ENCODE data around the gene ZNF324.

ZNF324 gene

GRCh38 chr19:58516964-58517833, 50.3 kb downstream of the ZNF324 start:
- CTCF ChIA-PET = interaction anchor here (0.7 to 5.9 kb wide), 9 partner anchors 9 to 66 kb away, joined by 3 to 60 read pairs (median 30); partner anchors contain the start of genes CHMP2A and UBE2M
- no peak for TF ChIP-seq CTCF (IDR thresholded peaks at IDR 0.05; ENCODE audit: control extremely low read depth, extremely low read depth, low read depth, missing control alignments)
- POLR2A ChIA-PET = no interaction called here
- DNase-seq (ENCODE audit: extremely low spot score) = no peak

- CTCF ChIA-PET = interaction anchor here (0.7 to 5.9 kb wide), 28 partner anchors 7 to 363 kb away, joined by 3 to 60 read pairs (median 8); partner anchors contain the start of genes CHMP2A, SLC27A5, TRIM28 and UBE2M
- POLR2A ChIA-PET = interaction anchor here (0.5 to 2.1 kb wide), 5 partner anchors 25 to 192 kb away, joined by 3 to 8 read pairs (median 4); partner anchors contain the start of genes CHMP2A, TRIM28 and ZSCAN22
- no peak for TF ChIP-seq CTCF (IDR thresholded peaks at IDR 0.05; ENCODE audit: control extremely low read depth, extremely low read depth, low read depth, missing control alignments)
- no peak for DNase-seq (ENCODE audit: extremely low spot score)
Measured at GRCh38 chr19:58518256-58519086, 51.6 kb downstream of the ZNF324 start.

- peak; percentile 56 for TF ChIP-seq CTCF (IDR thresholded peaks at IDR 0.05; ENCODE audit: control extremely low read depth, extremely low read depth, low read depth, missing control alignments)
- DNase-seq (ENCODE audit: extremely low spot score) = peak; percentile 54
- CTCF ChIA-PET = interaction anchor here (0.7 to 5.9 kb wide), 26 partner anchors 8 to 364 kb away, joined by 3 to 60 read pairs (median 10); partner anchors contain the start of genes CHMP2A, SLC27A5, TRIM28 and UBE2M
- POLR2A ChIA-PET = interaction anchor here (1.1 to 2.1 kb wide), 4 partner anchors 25 to 192 kb away, joined by 3 to 8 read pairs (median 4); partner anchors contain the start of genes CHMP2A, TRIM28 and ZSCAN22
Measured at GRCh38 chr19:58519087-58519354, 52.1 kb downstream of the ZNF324 start.

- TF ChIP-seq CTCF (IDR thresholded peaks at IDR 0.05; ENCODE audit: control extremely low read depth, extremely low read depth, low read depth, missing control alignments) = peak; percentile 82
- DNase-seq (ENCODE audit: extremely low spot score) = peak; percentile 86
- CTCF ChIA-PET = interaction anchor here (0.8 to 5.9 kb wide), 44 partner anchors 8 to 1083 kb away, joined by 3 to 60 read pairs (median 5); partner anchors contain the start of genes CHMP2A, SLC27A5, TRIM28 and UBE2M
- POLR2A ChIA-PET = interaction anchor here (0.6 to 2.1 kb wide), 6 partner anchors 20 to 61 kb away, joined by 3 to 8 read pairs (median 4); partner anchors contain the start of genes CHMP2A and TRIM28
Measured at GRCh38 chr19:58519355-58520256, 52.7 kb downstream of the ZNF324 start, which contains the start of gene ZBTB45. Gene ZBTB45 (minus strand): TSS chr19:58519810. CDS start chr19:58517673, 2,137 bp downstream.

- DNase-seq (ENCODE audit: extremely low spot score) = no peak
- CTCF ChIA-PET = interaction anchor here (0.8 to 5.9 kb wide), 40 partner anchors 9 to 1084 kb away, joined by 3 to 60 read pairs (median 5); partner anchors contain the start of genes CHMP2A, SLC27A5, TRIM28 and UBE2M
- POLR2A ChIA-PET = interaction anchor here (0.6 to 2.1 kb wide), 5 partner anchors 20 to 60 kb away, joined by 3 to 8 read pairs (median 4); partner anchors contain the start of gene CHMP2A
- no peak for TF ChIP-seq CTCF (IDR thresholded peaks at IDR 0.05; ENCODE audit: control extremely low read depth, extremely low read depth, low read depth, missing control alignments)
Measured at GRCh38 chr19:58520257-58520599, 53.3 kb downstream of the ZNF324 start.

Data from GM10248 (cell line).